ENCODE data around the gene MAD2L1. TPM values are rescaled to one million over a fixed set of nuclear protein-coding genes. Genes with fewer than 3 reads are reported as not detected.
A peak's percentile ranks its signal among the peaks of the same experiment; 100 is the strongest.

MAD2L1 gene
- total RNA-seq, 2 experiments from 2014 or later = 99.6 TPM

GRCh38 chr4:120062663-120063195 is 3.9 kb downstream of the MAD2L1 start:
- intact Hi-C loops (cut with micrococcal nuclease) = no loop called here

GRCh38 chr4:120059036-120059435 is 7.6 kb downstream of the MAD2L1 start:
- no peaks in the 10 kb centered on the region for H3K27me3 Mint-ChIP-seq
- ATAC-seq (no peak), DNase-seq (no peak)
- H3K27ac Mint-ChIP-seq = no peak overlapping the region
- H3K4me3 Mint-ChIP-seq = no peak overlapping the region
- ChIA-PET POLR2A (no interaction called here), CTCF (interaction anchor here (1.0 kb wide), 1 partner anchor 10 kb away, joined by 3 read pairs; no protein-coding TSS in a partner anchor)
- peaks cover 54% of the 10 kb centered on the region for H3K36me3 Mint-ChIP-seq (ENCODE audit: low read depth)
- no peak for TF ChIP-seq CTCF (IDR thresholded peaks at IDR 0.05)
- intact Hi-C loops (cut with micrococcal nuclease) = no loop called here
- H3K4me1 Mint-ChIP-seq (ENCODE audit: low read depth) = peaks cover 22% of the 10 kb centered on the region
- H3K9me3 Mint-ChIP-seq = no peaks in the 10 kb centered on the region

More at GRCh38 chr4:120062663-120063195, 3.9 kb downstream of the MAD2L1 start:
- Mint-ChIP-seq H3K4me1 (ENCODE audit: low read depth) (peaks cover 34% of the 10 kb centered on the region), H3K27me3 (no peaks in the 10 kb centered on the region), H3K27ac (peak overlapping the region; percentile 67), H3K36me3 (ENCODE audit: low read depth) (peaks cover 65% of the 10 kb centered on the region), H3K4me3 (no peak overlapping the region), H3K9me3 (no peaks in the 10 kb centered on the region)
- no peak for DNase-seq
- POLR2A ChIA-PET = no interaction called here
- CTCF ChIA-PET = interaction anchor here (1.3 kb wide), 1 partner anchor 12 kb away, joined by 3 read pairs; no protein-coding TSS in a partner anchor
- no peak for ATAC-seq
- TF ChIP-seq CTCF (IDR thresholded peaks at IDR 0.05) = no peak

- ChIA-PET CTCF (interaction anchor here (1.0 to 1.4 kb wide), 2 partner anchors 11 to 429 kb away, joined by 3 to 6 read pairs; partner anchors contain the start of gene PDE5A), POLR2A (interaction anchor here (1.5 to 2.4 kb wide), 2 partner anchors 8 to 10 kb away, joined by 3 to 9 read pairs; partner anchors contain the start of gene MAD2L1)
- no peak for DNase-seq
- H3K36me3 Mint-ChIP-seq (ENCODE audit: low read depth) = peaks cover 39% of the 10 kb centered on the region
- H3K9me3 Mint-ChIP-seq = no peaks in the 10 kb centered on the region
- no peak for ATAC-seq
- no peak for TF ChIP-seq CTCF (IDR thresholded peaks at IDR 0.05)
- intact Hi-C loops (cut with micrococcal nuclease) = no loop called here
- H3K4me1 Mint-ChIP-seq (ENCODE audit: low read depth) = peaks cover 6% of the 10 kb centered on the region
- no peak overlapping the region for H3K27ac Mint-ChIP-seq
- H3K4me3 Mint-ChIP-seq = no peak overlapping the region
- no peaks in the 10 kb centered on the region for H3K27me3 Mint-ChIP-seq
Measured at GRCh38 chr4:120057416-120057815, 9.2 kb downstream of the MAD2L1 start.

GRCh38 chr4:120056246-120056645 is 10.4 kb downstream of the MAD2L1 start:
- CTCF ChIA-PET = interaction anchor here (0.7 to 1.4 kb wide), 2 partner anchors 10 to 431 kb away, joined by 3 read pairs; no protein-coding TSS in a partner anchor
- no peaks in the 10 kb centered on the region for H3K4me1 Mint-ChIP-seq (ENCODE audit: low read depth)
- TF ChIP-seq CTCF (IDR thresholded peaks at IDR 0.05) = no peak
- POLR2A ChIA-PET = interaction anchor here (0.7 to 2.4 kb wide), 2 partner anchors 10 to 1172 kb away, joined by 3 to 9 read pairs; partner anchors contain the start of gene MAD2L1
- no peak overlapping the region for H3K27ac Mint-ChIP-seq
- no peaks in the 10 kb centered on the region for H3K9me3 Mint-ChIP-seq
- no peak for DNase-seq
- peaks cover 33% of the 10 kb centered on the region for H3K36me3 Mint-ChIP-seq (ENCODE audit: low read depth)
- intact Hi-C loops (cut with micrococcal nuclease) = no loop called here
- no peak overlapping the region for H3K4me3 Mint-ChIP-seq
- H3K27me3 Mint-ChIP-seq = no peaks in the 10 kb centered on the region
- no peak for ATAC-seq

- Mint-ChIP-seq H3K4me3 (no peak overlapping the region), H3K9me3 (no peaks in the 10 kb centered on the region), H3K27ac (no peak overlapping the region), H3K27me3 (no peaks in the 10 kb centered on the region), H3K36me3 (ENCODE audit: low read depth) (peaks cover 31% of the 10 kb centered on the region), H3K4me1 (ENCODE audit: low read depth) (no peaks in the 10 kb centered on the region)
- no peak for DNase-seq
- CTCF ChIA-PET = interaction anchor here (0.7 kb wide), 1 partner anchor 430 kb away, joined by 3 read pairs; no protein-coding TSS in a partner anchor
- TF ChIP-seq CTCF (IDR thresholded peaks at IDR 0.05) = no peak
- no peak for ATAC-seq
- POLR2A ChIA-PET = interaction anchor here (0.7 to 0.8 kb wide), 2 partner anchors 9 to 1171 kb away, joined by 3 read pairs; no protein-coding TSS in a partner anchor
- intact Hi-C loops (cut with micrococcal nuclease) = no loop called here
Measured at GRCh38 chr4:120055795-120056194, 10.9 kb downstream of the MAD2L1 start.
